MM.1S (cell line): ENCODE results near the gene ZDHHC1.

ENCODE experiments used
- DNase-seq: peaks from one replicate; pipeline ENCODE4 v3.0.0-alpha.2; 2015
- H2AFZ ChIP-seq: fragments of 300-600 bp; sonication (generic); 2 replicates; pipeline ENCODE4 v1.6.0; 2016; ENCODE audit warnings: antibody characterized with exemption, low read length
- H3F3A ChIP-seq: fragments of 300-600 bp; sonication (generic); 2 replicates; pipeline ENCODE4 v1.6.1; 2016; ENCODE audit warnings: mild to moderate bottlenecking, antibody characterized with exemption, low read length, moderate library complexity, mixed read lengths; ENCODE audit not compliant: insufficient read depth
- H3K27ac ChIP-seq: fragments of 300-600 bp; sonication (generic); 2 replicates; pipeline ENCODE4 v1.5.1; 2016; ENCODE audit warnings: mild to moderate bottlenecking, low read length
- H3K27me3 ChIP-seq: fragments of 300-600 bp; sonication (generic); replicated peaks from 2 replicates; pipeline ENCODE4 v1.6.0; 2016; ENCODE audit warnings: low read length; ENCODE audit not compliant: insufficient read depth
- H3K36me3 ChIP-seq: fragments of 300-600 bp; sonication (generic); replicated peaks from 2 replicates; pipeline ENCODE4 v1.6.1; 2016; ENCODE audit warnings: mild to moderate bottlenecking, low read length, mixed read lengths; ENCODE audit not compliant: insufficient read depth
- H3K4me1 ChIP-seq: fragments of 300-600 bp; sonication (generic); 2 replicates; pipeline ENCODE4 v1.6.1; 2016; ENCODE audit warnings: low read length, mixed read lengths
- H3K4me2 ChIP-seq: fragments of 300-600 bp; sonication (generic); 2 replicates; pipeline ENCODE4 v1.6.0; 2016; ENCODE audit warnings: low read depth, low read length
- H3K4me3 ChIP-seq: fragments of 300-600 bp; sonication (generic); 2 replicates; pipeline ENCODE4 v1.5.1; 2016; ENCODE audit warnings: low read length, mixed read lengths
- H3K79me2 ChIP-seq: fragments of 300-600 bp; sonication (generic); 2 replicates; pipeline ENCODE4 v1.6.1; 2016; ENCODE audit warnings: mixed run types, low read length, mixed read lengths
- H3K9ac ChIP-seq: fragments of 300-600 bp; sonication (generic); 2 replicates; pipeline ENCODE4 v1.6.1; 2016; ENCODE audit warnings: low read length, mixed read lengths
- H3K9me2 ChIP-seq: fragments of 300-600 bp; sonication (generic); replicated peaks from 2 replicates; pipeline ENCODE4 v1.6.1; 2016; ENCODE audit warnings: mild to moderate bottlenecking, low read length, mixed read lengths; ENCODE audit not compliant: insufficient read depth
- H3K9me3 ChIP-seq: fragments of 300-600 bp; sonication (generic); replicated peaks from 2 replicates; pipeline ENCODE4 v1.6.1; 2016; ENCODE audit warnings: mild to moderate bottlenecking, low read length, mixed read lengths; ENCODE audit not compliant: insufficient read depth
- H4K20me1 ChIP-seq: fragments of 300-600 bp; sonication (generic); 2 replicates; pipeline ENCODE4 v1.6.1; 2016; ENCODE audit warnings: mild to moderate bottlenecking, low read length, moderate library complexity, mixed read lengths; ENCODE audit not compliant: insufficient read depth
- EZH2 ChIP-seq: fragments of 300-600 bp; sonication (generic); optimal IDR thresholded peaks from 2 replicates; pipeline ENCODE3; 2017; ENCODE audit warnings: low read depth, mild to moderate bottlenecking, antibody characterized with exemption, low read length, mixed read lengths
- EZH2phosphoT487 ChIP-seq: fragments of 300-600 bp; sonication (generic); IDR thresholded peaks from 2 replicates; pipeline ENCODE4 v1.6.1; 2018; ENCODE audit warnings: antibody characterized with exemption, low read length
- TF ChIP-seq, protein P1 (sequence below): fragments of 300-600 bp; sonication (generic); IDR thresholded peaks from 2 replicates; pipeline ENCODE4 v1.5.1; 2016; ENCODE audit warnings: antibody characterized with exemption, low read length, mixed read lengths

The ZDHHC1 gene

DNA sequence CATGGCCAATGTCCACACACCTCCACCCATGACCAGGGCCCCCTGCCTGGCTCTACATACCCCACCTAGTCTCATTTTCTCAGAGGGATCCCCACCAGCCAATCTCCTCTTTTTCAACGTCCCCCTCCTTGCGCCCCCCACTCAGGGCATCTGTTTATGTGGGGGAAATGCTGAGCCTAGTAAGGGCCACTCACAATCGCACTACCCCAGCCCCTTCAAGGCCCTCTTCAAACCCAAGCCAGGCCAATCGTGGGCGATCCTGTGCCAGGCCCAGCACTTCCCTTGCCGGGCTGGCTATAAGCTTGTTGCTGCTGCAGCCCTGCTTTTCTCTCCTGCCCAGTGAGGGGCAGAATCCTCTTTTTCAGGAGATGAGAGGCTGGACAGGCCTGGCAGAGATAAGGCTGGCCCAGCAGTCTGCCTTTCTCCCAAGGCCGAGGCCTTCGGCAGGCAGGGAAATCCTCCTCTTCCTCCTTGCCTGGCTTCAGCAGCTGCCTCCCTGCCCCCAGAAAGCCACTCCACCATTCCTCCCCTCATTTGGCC is 30.8 kb upstream of the ZDHHC1 start:
- H3F3A ChIP-seq: no peaks in the 10 kb centered on the region
- peaks cover 23% of the 10 kb centered on the region for H3K79me2 ChIP-seq
- H3K9me3 ChIP-seq: no peaks in the 10 kb centered on the region
- H3K4me1 ChIP-seq: no peaks in the 10 kb centered on the region
- H3K27ac ChIP-seq: no peak overlapping the region
- no peak overlapping the region for H3K4me2 ChIP-seq
- H3K9me2 ChIP-seq: no peaks in the 10 kb centered on the region
- 0 out of 2 replicates have a peak, but pooled peaks cover 2% of the 10 kb centered on the region for H4K20me1 ChIP-seq
- no peak for DNase-seq
- TF ChIP-seq EZH2 (no peak), EZH2phosphoT487 (no peak)
- H3K4me3 ChIP-seq: no peak overlapping the region
- no peak overlapping the region for H3K9ac ChIP-seq
- no peak overlapping the region for H2AFZ ChIP-seq
- H3K36me3 ChIP-seq: no peaks in the 10 kb centered on the region
- no peaks in the 10 kb centered on the region for H3K27me3 ChIP-seq

DNA sequence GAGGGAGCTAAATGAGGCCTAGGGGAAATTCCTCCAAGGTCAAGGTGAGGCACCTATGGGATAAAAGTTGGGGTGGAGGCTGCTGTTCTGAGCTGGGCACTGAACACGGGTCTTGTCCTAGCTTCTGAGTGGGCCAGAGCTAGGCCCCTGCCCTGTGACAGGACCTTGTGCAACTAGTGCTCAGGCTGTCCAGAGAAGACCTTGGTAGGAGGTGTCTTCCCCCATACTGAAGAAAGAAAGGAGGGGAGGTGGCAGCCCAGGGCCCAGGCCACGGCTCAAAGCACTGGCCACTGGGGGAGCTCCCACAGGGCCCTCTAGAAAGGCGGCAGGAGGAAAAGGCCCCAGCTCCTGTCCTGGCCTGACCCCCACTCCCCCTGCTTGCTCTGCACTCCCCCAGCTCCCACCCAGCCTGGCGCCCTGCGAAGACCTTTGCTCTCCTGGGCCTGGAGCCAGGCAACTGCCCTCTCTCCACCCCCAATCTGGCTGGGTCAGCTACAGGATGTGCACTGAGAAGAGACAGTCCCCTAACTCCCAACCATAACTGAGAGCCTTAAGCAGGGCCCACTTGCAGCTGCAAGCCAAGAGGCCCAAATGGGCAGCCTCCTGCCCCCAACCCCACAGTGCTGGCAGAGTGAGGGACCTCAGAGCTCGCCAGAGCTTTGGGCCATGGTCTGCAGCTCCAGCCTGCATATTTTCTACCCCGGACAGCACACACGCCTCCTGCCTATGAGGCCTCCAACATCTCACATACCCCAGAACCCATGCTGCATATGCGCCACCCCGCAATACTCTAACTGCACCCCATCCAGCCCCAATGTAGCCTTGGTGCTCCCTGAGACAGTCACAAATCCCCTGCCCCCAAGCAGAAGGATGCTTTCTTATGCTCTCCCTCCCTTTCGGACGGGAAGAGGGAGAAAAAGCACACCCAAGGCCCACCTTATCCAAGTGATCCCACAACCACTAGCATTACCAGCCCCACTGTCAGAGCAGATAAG is 29.9 kb upstream of the ZDHHC1 start:
- peaks cover 23% of the 10 kb centered on the region for H3K79me2 ChIP-seq
- H3F3A ChIP-seq: no peaks in the 10 kb centered on the region
- 0 out of 2 replicates have a peak, but pooled peaks cover 2% of the 10 kb centered on the region for H4K20me1 ChIP-seq
- H3K9ac ChIP-seq: no peak overlapping the region
- H3K4me2 ChIP-seq: no peak overlapping the region
- no peak overlapping the region for H3K4me3 ChIP-seq
- H3K27ac ChIP-seq: no peak overlapping the region
- no peak overlapping the region for H2AFZ ChIP-seq
- no peaks in the 10 kb centered on the region for H3K9me2 ChIP-seq
- TF ChIP-seq EZH2phosphoT487: no peak
- TF ChIP-seq EZH2: no peak
- TF ChIP-seq, protein P1, sequence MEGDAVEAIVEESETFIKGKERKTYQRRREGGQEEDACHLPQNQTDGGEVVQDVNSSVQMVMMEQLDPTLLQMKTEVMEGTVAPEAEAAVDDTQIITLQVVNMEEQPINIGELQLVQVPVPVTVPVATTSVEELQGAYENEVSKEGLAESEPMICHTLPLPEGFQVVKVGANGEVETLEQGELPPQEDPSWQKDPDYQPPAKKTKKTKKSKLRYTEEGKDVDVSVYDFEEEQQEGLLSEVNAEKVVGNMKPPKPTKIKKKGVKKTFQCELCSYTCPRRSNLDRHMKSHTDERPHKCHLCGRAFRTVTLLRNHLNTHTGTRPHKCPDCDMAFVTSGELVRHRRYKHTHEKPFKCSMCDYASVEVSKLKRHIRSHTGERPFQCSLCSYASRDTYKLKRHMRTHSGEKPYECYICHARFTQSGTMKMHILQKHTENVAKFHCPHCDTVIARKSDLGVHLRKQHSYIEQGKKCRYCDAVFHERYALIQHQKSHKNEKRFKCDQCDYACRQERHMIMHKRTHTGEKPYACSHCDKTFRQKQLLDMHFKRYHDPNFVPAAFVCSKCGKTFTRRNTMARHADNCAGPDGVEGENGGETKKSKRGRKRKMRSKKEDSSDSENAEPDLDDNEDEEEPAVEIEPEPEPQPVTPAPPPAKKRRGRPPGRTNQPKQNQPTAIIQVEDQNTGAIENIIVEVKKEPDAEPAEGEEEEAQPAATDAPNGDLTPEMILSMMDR: no peak
- H3K36me3 ChIP-seq: no peaks in the 10 kb centered on the region
- no peaks in the 10 kb centered on the region for H3K9me3 ChIP-seq
- no peaks in the 10 kb centered on the region for H3K27me3 ChIP-seq
- DNase-seq: no peak
- H3K4me1 ChIP-seq: no peaks in the 10 kb centered on the region

GRCh38 chr16:67445441-67445912 is 29.2 kb upstream of the ZDHHC1 start:
- H2AFZ ChIP-seq: no peak overlapping the region
- H3K4me2 ChIP-seq: no peak overlapping the region
- H3F3A ChIP-seq: no peaks in the 10 kb centered on the region
- no peaks in the 10 kb centered on the region for H3K9me2 ChIP-seq
- H3K79me2 ChIP-seq: peaks cover 23% of the 10 kb centered on the region
- TF ChIP-seq, protein P1: no peak
- TF ChIP-seq EZH2phosphoT487: no peak
- no peak for TF ChIP-seq EZH2
- H3K4me3 ChIP-seq: no peak overlapping the region
- H3K36me3 ChIP-seq: no peaks in the 10 kb centered on the region
- H3K4me1 ChIP-seq: no peaks in the 10 kb centered on the region
- 0 out of 2 replicates have a peak, but pooled peaks cover 2% of the 10 kb centered on the region for H4K20me1 ChIP-seq
- no peaks in the 10 kb centered on the region for H3K9me3 ChIP-seq
- no peaks in the 10 kb centered on the region for H3K27me3 ChIP-seq
- no peak for DNase-seq
- no peak overlapping the region for H3K9ac ChIP-seq
- H3K27ac ChIP-seq: no peak overlapping the region
